ENCODE data around the gene FAT4. TPM values are rescaled to one million over a fixed set of nuclear protein-coding genes. Genes with fewer than 3 reads are reported as not detected.

The FAT4 gene
- polyA plus RNA-seq, 1 experiment, result 9.5 TPM

- POLR2A ChIA-PET, result no interaction called here
- no peak overlapping the region for H3K4me3 ChIP-seq (ENCODE audit: low read depth, low read length)
- DNase-seq (ENCODE audit: low read depth), result no peak
- TF ChIP-seq CTCF (IDR thresholded peaks at IDR 0.05; ENCODE audit: insufficient read depth, low read depth, low read length), result no peak
- no peaks in the 10 kb centered on the region for H3K27me3 ChIP-seq (ENCODE audit: control insufficient read depth, insufficient read depth, low read length)
- CTCF ChIA-PET, result no interaction called here
- H3K36me3 ChIP-seq (ENCODE audit: control insufficient read depth, insufficient read depth, low read length), result no peaks in the 10 kb centered on the region
These were observed 29.4 kb downstream of the FAT4 start for GRCh38 chr4:125344198-125344597.

GRCh38 chr4:125346616-125347015, 31.9 kb downstream of the FAT4 start:
- POLR2A ChIA-PET, result no interaction called here
- no peak for DNase-seq (ENCODE audit: low read depth)
- no peaks in the 10 kb centered on the region for H3K27me3 ChIP-seq (ENCODE audit: control insufficient read depth, insufficient read depth, low read length)
- CTCF ChIA-PET, result no interaction called here
- H3K4me3 ChIP-seq (ENCODE audit: low read depth, low read length), result no peak overlapping the region
- H3K36me3 ChIP-seq (ENCODE audit: control insufficient read depth, insufficient read depth, low read length), result no peaks in the 10 kb centered on the region
- TF ChIP-seq CTCF (IDR thresholded peaks at IDR 0.05; ENCODE audit: insufficient read depth, low read depth, low read length), result no peak

GRCh38 chr4:125350470-125351135, 35.8 kb downstream of the FAT4 start:
- TF ChIP-seq CTCF (IDR thresholded peaks at IDR 0.05; ENCODE audit: insufficient read depth, low read depth, low read length), result no peak
- no peak for DNase-seq (ENCODE audit: low read depth)
- Histone ChIP-seq H3K4me3 (ENCODE audit: low read depth, low read length) (no peak overlapping the region), H3K27me3 (ENCODE audit: control insufficient read depth, insufficient read depth, low read length) (no peaks in the 10 kb centered on the region), H3K36me3 (ENCODE audit: control insufficient read depth, insufficient read depth, low read length) (no peaks in the 10 kb centered on the region)
- CTCF ChIA-PET, result no interaction called here
- POLR2A ChIA-PET, result no interaction called here

GRCh38 chr4:125352521-125352920, 37.8 kb downstream of the FAT4 start:
- POLR2A ChIA-PET, result no interaction called here
- TF ChIP-seq CTCF (IDR thresholded peaks at IDR 0.05; ENCODE audit: insufficient read depth, low read depth, low read length), result no peak
- H3K4me3 ChIP-seq (ENCODE audit: low read depth, low read length), result no peak overlapping the region
- H3K36me3 ChIP-seq (ENCODE audit: control insufficient read depth, insufficient read depth, low read length), result no peaks in the 10 kb centered on the region
- H3K27me3 ChIP-seq (ENCODE audit: control insufficient read depth, insufficient read depth, low read length), result no peaks in the 10 kb centered on the region
- no peak for DNase-seq (ENCODE audit: low read depth)
- CTCF ChIA-PET, result no interaction called here

GRCh38 chr4:125353131-125353530, 38.4 kb downstream of the FAT4 start:
- ChIA-PET POLR2A (no interaction called here), CTCF (no interaction called here)
- no peak overlapping the region for H3K4me3 ChIP-seq (ENCODE audit: low read depth, low read length)
- no peak for DNase-seq (ENCODE audit: low read depth)
- no peak for TF ChIP-seq CTCF (IDR thresholded peaks at IDR 0.05; ENCODE audit: insufficient read depth, low read depth, low read length)
- no peaks in the 10 kb centered on the region for H3K27me3 ChIP-seq (ENCODE audit: control insufficient read depth, insufficient read depth, low read length)
- H3K36me3 ChIP-seq (ENCODE audit: control insufficient read depth, insufficient read depth, low read length), result no peaks in the 10 kb centered on the region
